ENCODE measurements around the gene ASCL3. TPM values are rescaled to one million over a fixed set of nuclear protein-coding genes. Genes with fewer than 3 reads are reported as not detected.
A peak's percentile ranks its signal among the peaks of the same experiment; 100 is the strongest.

The ASCL3 gene
- total RNA-seq, 1 experiment from 2014 or later = not detected

DNA sequence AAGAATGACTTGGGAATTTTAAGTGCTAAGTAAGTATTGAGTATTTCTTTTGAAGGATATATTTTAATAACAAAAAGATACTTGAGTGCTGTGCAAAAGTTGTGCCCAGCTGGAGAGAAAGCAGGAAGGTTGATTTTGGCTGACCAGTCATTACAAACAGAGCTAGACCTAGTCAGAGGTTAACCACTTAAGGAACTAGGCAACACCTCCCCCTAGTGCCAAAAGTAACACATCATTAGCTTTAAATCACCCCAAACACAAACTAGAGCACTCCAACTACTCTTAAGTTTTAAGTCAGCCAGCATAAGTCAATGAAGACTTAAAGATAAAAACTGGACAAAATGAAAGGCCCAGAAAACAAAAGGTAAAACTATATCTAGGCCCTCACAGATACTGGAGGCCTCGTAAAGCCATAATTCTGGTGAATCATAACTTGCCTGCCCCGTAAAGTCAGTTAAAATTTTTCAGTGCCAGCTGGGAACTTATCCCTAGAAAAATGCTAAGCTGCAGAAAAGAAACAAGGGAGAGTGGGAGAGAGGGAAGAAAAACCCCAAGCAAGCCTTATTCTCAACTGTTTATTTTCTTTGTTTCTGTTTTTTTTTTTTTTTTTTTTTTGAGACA lies 16.8 kb upstream of the ASCL3 start:
- DNase-seq = peak; percentile 73
- ChIA-PET CTCF (interaction anchor here (0.6 to 1.6 kb wide), 9 partner anchors 44 to 271 kb away, joined by 3 to 8 read pairs (median 3); a partner anchor contains a TSS), POLR2A (ENCODE audit: unreplicated experiment) (interaction anchor here (0.6 kb wide), 1 partner anchor 150 kb away, joined by 5 read pairs; no protein-coding TSS in a partner anchor)
- no peaks in the 10 kb centered on the region for H3K9me3 ChIP-seq (ENCODE audit: low read length)
- H3K36me3 ChIP-seq (ENCODE audit: low read depth, low read length) = no peaks in the 10 kb centered on the region
- peak overlapping the region; percentile 23; the same call in 1 of the 2 replicates for H3K4me2 ChIP-seq (ENCODE audit: low read length)
- no peak overlapping the region for H3K27ac ChIP-seq (ENCODE audit: low read length)
- no peaks in the 10 kb centered on the region for H3K9me2 ChIP-seq (replicated peaks; ENCODE audit: low read length)
- TF ChIP-seq, protein P1, sequence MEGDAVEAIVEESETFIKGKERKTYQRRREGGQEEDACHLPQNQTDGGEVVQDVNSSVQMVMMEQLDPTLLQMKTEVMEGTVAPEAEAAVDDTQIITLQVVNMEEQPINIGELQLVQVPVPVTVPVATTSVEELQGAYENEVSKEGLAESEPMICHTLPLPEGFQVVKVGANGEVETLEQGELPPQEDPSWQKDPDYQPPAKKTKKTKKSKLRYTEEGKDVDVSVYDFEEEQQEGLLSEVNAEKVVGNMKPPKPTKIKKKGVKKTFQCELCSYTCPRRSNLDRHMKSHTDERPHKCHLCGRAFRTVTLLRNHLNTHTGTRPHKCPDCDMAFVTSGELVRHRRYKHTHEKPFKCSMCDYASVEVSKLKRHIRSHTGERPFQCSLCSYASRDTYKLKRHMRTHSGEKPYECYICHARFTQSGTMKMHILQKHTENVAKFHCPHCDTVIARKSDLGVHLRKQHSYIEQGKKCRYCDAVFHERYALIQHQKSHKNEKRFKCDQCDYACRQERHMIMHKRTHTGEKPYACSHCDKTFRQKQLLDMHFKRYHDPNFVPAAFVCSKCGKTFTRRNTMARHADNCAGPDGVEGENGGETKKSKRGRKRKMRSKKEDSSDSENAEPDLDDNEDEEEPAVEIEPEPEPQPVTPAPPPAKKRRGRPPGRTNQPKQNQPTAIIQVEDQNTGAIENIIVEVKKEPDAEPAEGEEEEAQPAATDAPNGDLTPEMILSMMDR (conservative IDR thresholded peaks at IDR 0.05; ENCODE audit: low read depth, low read length) = peak; percentile 74
- TF ChIP-seq EZH2phosphoT487 (IDR thresholded peaks at IDR 0.05; ENCODE audit: borderline replicate concordance, low read length) = no peak
- no peak overlapping the region for H2AFZ ChIP-seq (ENCODE audit: low read length)
- H3K9ac ChIP-seq (ENCODE audit: low read length) = no peak overlapping the region
- peaks cover 62% of the 10 kb centered on the region for H3K79me2 ChIP-seq (ENCODE audit: low read length)
- peak; percentile 37 for ATAC-seq
- no peaks in the 10 kb centered on the region for H3F3A ChIP-seq (ENCODE audit: low read length, unreplicated experiment)
- H3K4me1 ChIP-seq (ENCODE audit: insufficient read depth, low read length) = peaks cover 26% of the 10 kb centered on the region
- no peaks in the 10 kb centered on the region for H4K20me1 ChIP-seq (ENCODE audit: low read length)
- BruUV-seq (replicated peaks) = no TSS peak
- H3K4me3 ChIP-seq (ENCODE audit: low read length) = no peak overlapping the region
- intact Hi-C loops (cut with micrococcal nuclease) = loop anchor here (1.0 to 5.0 kb wide), 4 partner anchors 45 to 178 kb away; a partner anchor contains a TSS
- H3K27me3 ChIP-seq (ENCODE audit: low read length) = no peaks in the 10 kb centered on the region

DNA sequence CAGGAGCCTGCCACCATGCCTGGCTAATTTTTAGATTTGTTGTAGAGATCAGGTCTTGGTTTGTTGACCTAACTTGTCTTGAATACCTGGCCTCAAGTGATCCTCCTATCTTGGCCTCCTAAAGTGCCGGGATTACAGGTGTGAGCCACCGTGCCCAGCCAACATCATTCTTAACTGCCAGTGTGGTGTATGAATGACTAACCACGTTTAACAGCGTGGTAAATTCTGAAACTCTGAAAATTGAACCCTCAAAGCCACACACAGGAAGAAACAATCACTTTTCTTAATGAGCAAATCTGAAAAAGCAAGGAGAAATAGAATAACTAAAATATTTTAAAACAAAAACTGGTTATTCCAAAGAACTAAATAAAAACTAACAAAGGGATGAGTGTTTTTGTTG lies 14.0 kb upstream of the ASCL3 start:
- Histone ChIP-seq H3K36me3 (ENCODE audit: low read depth, low read length) (0 out of 2 replicates have a peak, but pooled peaks cover 4% of the 10 kb centered on the region), H3K9me3 (ENCODE audit: low read length) (no peaks in the 10 kb centered on the region), H3K9ac (ENCODE audit: low read length) (no peak overlapping the region), H3K4me1 (ENCODE audit: insufficient read depth, low read length) (peaks cover 11% of the 10 kb centered on the region), H3K79me2 (ENCODE audit: low read length) (peaks cover 39% of the 10 kb centered on the region), H3F3A (ENCODE audit: low read length, unreplicated experiment) (no peaks in the 10 kb centered on the region), H3K4me3 (ENCODE audit: low read length) (no peak overlapping the region), H3K4me2 (ENCODE audit: low read length) (no peak overlapping the region), H3K9me2 (replicated peaks; ENCODE audit: low read length) (no peaks in the 10 kb centered on the region), H4K20me1 (ENCODE audit: low read length) (no peaks in the 10 kb centered on the region), H3K27ac (ENCODE audit: low read length) (no peak overlapping the region), H2AFZ (ENCODE audit: low read length) (no peak overlapping the region), H3K27me3 (ENCODE audit: low read length) (no peaks in the 10 kb centered on the region)
- ATAC-seq = no peak
- CTCF ChIA-PET = no interaction called here
- DNase-seq = no peak
- intact Hi-C loops (cut with micrococcal nuclease) = loop anchor here (5.0 kb wide), 2 partner anchors 85 to 145 kb away; a partner anchor contains a TSS
- no TSS peak for BruUV-seq (replicated peaks)
- TF ChIP-seq EZH2phosphoT487 (IDR thresholded peaks at IDR 0.05; ENCODE audit: borderline replicate concordance, low read length) = no peak
- POLR2A ChIA-PET (ENCODE audit: unreplicated experiment) = no interaction called here

DNA sequence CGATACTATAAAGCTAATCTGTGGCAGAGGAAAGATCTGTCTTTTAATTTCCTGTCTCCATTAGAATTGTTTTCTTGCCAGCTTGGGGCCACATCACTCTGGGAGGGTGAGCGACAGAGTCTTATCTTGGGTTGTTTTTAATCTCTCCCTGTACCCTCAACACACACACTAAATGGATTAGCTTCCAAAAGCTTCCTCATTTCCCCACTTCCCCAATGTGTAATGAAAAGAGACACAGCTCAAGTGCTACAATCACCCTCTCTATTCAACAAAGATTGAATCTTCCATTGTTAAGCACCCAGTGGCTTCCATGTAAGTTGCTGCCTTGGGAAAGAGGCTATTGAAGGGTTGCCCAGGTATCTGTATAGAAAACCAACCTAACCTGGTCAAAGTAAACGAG lies 6.1 kb upstream of the ASCL3 start:
- CTCF ChIA-PET = no interaction called here
- DNase-seq (no peak), ATAC-seq (no peak)
- no peaks in the 10 kb centered on the region for H3K9me3 ChIP-seq (ENCODE audit: low read length)
- H3K27me3 ChIP-seq (ENCODE audit: low read length) = no peaks in the 10 kb centered on the region
- H3K27ac ChIP-seq (ENCODE audit: low read length) = no peak overlapping the region
- peaks cover 11% of the 10 kb centered on the region for H3K36me3 ChIP-seq (ENCODE audit: low read depth, low read length)
- intact Hi-C loops (cut with micrococcal nuclease) = no loop called here
- BruUV-seq (replicated peaks) = no TSS peak
- H3K4me2 ChIP-seq (ENCODE audit: low read length) = no peak overlapping the region
- no peak for TF ChIP-seq EZH2phosphoT487 (IDR thresholded peaks at IDR 0.05; ENCODE audit: borderline replicate concordance, low read length)
- TF ChIP-seq, protein P1 (conservative IDR thresholded peaks at IDR 0.05; ENCODE audit: low read depth, low read length) = no peak
- H3K9me2 ChIP-seq (replicated peaks; ENCODE audit: low read length) = no peaks in the 10 kb centered on the region
- H3F3A ChIP-seq (ENCODE audit: low read length, unreplicated experiment) = no peaks in the 10 kb centered on the region
- POLR2A ChIA-PET (ENCODE audit: unreplicated experiment) = no interaction called here
- H3K79me2 ChIP-seq (ENCODE audit: low read length) = no peaks in the 10 kb centered on the region
- no peak overlapping the region for H3K9ac ChIP-seq (ENCODE audit: low read length)
- H3K4me3 ChIP-seq (ENCODE audit: low read length) = no peak overlapping the region
- H2AFZ ChIP-seq (ENCODE audit: low read length) = no peak overlapping the region
- H4K20me1 ChIP-seq (ENCODE audit: low read length) = no peaks in the 10 kb centered on the region
- H3K4me1 ChIP-seq (ENCODE audit: insufficient read depth, low read length) = no peaks in the 10 kb centered on the region

Data from PC-3 (cell line).